ENCODE results near the gene CLDN12.

DNA sequence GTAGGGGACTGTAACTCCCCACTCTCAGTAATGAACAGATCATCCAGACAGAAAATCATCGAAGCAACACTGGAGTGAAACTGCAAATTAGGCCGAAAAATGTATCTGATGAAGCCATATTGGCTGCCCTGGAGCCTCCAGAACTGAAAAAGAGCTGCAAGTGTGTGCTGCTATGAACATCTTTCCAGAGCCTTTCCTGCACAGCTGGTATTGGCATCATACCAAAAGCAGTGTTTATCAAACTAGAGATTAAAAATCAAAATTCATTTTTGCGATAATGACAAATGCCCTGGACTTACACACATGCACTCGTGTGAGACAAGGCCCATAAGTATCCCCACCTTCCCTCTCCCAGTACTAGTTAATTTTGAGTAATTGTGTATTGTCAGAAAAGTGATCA is 6.8 kb upstream of the CLDN12 start:
- TF ChIP-seq, protein P1, sequence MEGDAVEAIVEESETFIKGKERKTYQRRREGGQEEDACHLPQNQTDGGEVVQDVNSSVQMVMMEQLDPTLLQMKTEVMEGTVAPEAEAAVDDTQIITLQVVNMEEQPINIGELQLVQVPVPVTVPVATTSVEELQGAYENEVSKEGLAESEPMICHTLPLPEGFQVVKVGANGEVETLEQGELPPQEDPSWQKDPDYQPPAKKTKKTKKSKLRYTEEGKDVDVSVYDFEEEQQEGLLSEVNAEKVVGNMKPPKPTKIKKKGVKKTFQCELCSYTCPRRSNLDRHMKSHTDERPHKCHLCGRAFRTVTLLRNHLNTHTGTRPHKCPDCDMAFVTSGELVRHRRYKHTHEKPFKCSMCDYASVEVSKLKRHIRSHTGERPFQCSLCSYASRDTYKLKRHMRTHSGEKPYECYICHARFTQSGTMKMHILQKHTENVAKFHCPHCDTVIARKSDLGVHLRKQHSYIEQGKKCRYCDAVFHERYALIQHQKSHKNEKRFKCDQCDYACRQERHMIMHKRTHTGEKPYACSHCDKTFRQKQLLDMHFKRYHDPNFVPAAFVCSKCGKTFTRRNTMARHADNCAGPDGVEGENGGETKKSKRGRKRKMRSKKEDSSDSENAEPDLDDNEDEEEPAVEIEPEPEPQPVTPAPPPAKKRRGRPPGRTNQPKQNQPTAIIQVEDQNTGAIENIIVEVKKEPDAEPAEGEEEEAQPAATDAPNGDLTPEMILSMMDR (IDR thresholded peaks at IDR 0.05) = no peak
- no peak for TF ChIP-seq POLR2AphosphoS5 (IDR thresholded peaks at IDR 0.05; ENCODE audit: low read depth, low read length)
